IMR-90 (cell line): ENCODE results near the gene CXCL6. TPM values are rescaled to one million over a fixed set of nuclear protein-coding genes. Genes with fewer than 3 reads are reported as not detected.

Source experiments
- ATAC-seq: fragments of 200-7000 bp; cut with Tn5 transposase; 2 replicates; pipeline ENCODE4 v1.9.1; 2020; ENCODE audit warnings: low read depth, mild to moderate bottlenecking, moderate library complexity
- BruUV-seq: library from RNA; stranded (reverse); fragments of 400-500 nt; replicated peaks from 2 replicates; lab custom pipeline; 2021; lab: Mats Ljungman, UMichigan
- CTCF ChIA-PET: fragments of 300-600 bp; formaldehyde crosslinking; extraction: SDS; loops from one replicate; lab custom pipeline; 2021; ENCODE audit warnings: antibody characterized with exemption; lab: Yijun Ruan, JAX
- POLR2A ChIA-PET: fragments of 300-600 bp; sonication (Branson Sonifier 250); formaldehyde crosslinking; loops from one replicate; lab custom pipeline; 2022; ENCODE audit warnings: antibody characterized with exemption; ENCODE audit not compliant: unreplicated experiment; lab: Charles Lee
- DNase-seq: peaks from one replicate; pipeline ENCODE4 v3.0.0; 2013
- H2AFZ ChIP-seq: replicated peaks from 2 replicates; pipeline ENCODE3; 2013; ENCODE audit warnings: low read length, mild to moderate bottlenecking; ENCODE audit not compliant: poor library complexity
- H2AK5ac ChIP-seq: 2 replicates; pipeline ENCODE4 v1.6.1; 2013; ENCODE audit warnings: low read depth, low read length, inconsistent platforms
- H2AK9ac ChIP-seq: replicated peaks from 2 replicates; pipeline ENCODE3; 2013; ENCODE audit warnings: mild to moderate bottlenecking, low read depth, low read length, moderate library complexity; ENCODE audit not compliant: poor library complexity
- H2BK120ac ChIP-seq: 2 replicates; pipeline ENCODE4 v1.6.1; 2013; ENCODE audit warnings: low read depth, low read length, inconsistent platforms
- H2BK15ac ChIP-seq: 3 replicates; pipeline ENCODE4 v1.6.1; 2013; ENCODE audit warnings: low read depth, low read length, inconsistent platforms
- H2BK20ac ChIP-seq: 2 replicates; pipeline ENCODE4 v1.6.1; 2013; ENCODE audit warnings: low read depth, mild to moderate bottlenecking, inconsistent platforms, low read length, moderate library complexity
- H2BK5ac ChIP-seq: 2 replicates; pipeline ENCODE4 v1.6.1; 2013; ENCODE audit warnings: mild to moderate bottlenecking, low read depth, low read length, inconsistent platforms; ENCODE audit not compliant: poor library complexity, severe bottlenecking
- H3K14ac ChIP-seq: replicated peaks from 2 replicates; pipeline ENCODE4 v1.6.1; 2013; ENCODE audit warnings: low read depth, low read length, inconsistent platforms
- H3K18ac ChIP-seq: 2 replicates; pipeline ENCODE4 v1.6.1; 2013; ENCODE audit warnings: low read depth, low read length, control low read depth
- H3K23ac ChIP-seq: 2 replicates; pipeline ENCODE4 v1.6.1; 2013; ENCODE audit warnings: low read depth, low read length, inconsistent platforms
- H3K27ac ChIP-seq: 2 replicates; pipeline ENCODE4 v1.5.1; 2013; ENCODE audit warnings: mild to moderate bottlenecking, control low read depth, low read length; ENCODE audit not compliant: insufficient read depth
- H3K27me3 ChIP-seq: 2 replicates; pipeline ENCODE4 v1.6.1; 2013; ENCODE audit warnings: low read length; ENCODE audit not compliant: control insufficient read depth, insufficient read depth
- H3K36me3 ChIP-seq: 2 replicates; pipeline ENCODE4 v1.6.1; 2013; ENCODE audit warnings: low read length, mixed read lengths; ENCODE audit not compliant: control insufficient read depth, insufficient read depth
- H3K4ac ChIP-seq: 2 replicates; pipeline ENCODE4 v1.6.1; 2013; ENCODE audit warnings: low read depth, low read length, inconsistent platforms
- H3K4me1 ChIP-seq: 2 replicates; pipeline ENCODE4 v1.6.1; 2013; ENCODE audit warnings: low read length, mixed read lengths; ENCODE audit not compliant: control insufficient read depth, insufficient read depth
- H3K4me2 ChIP-seq: 2 replicates; pipeline ENCODE4 v1.6.1; 2013; ENCODE audit warnings: low read depth, mild to moderate bottlenecking, control low read depth, low read length, moderate library complexity
- H3K4me3 ChIP-seq: 2 replicates; pipeline ENCODE4 v1.5.1; 2013; ENCODE audit warnings: low read depth, mild to moderate bottlenecking, control low read depth, low read length, moderate library complexity; ENCODE audit not compliant: insufficient read depth
- H3K56ac ChIP-seq: 2 replicates; pipeline ENCODE4 v1.6.1; 2013; ENCODE audit warnings: low read length, inconsistent platforms; ENCODE audit not compliant: insufficient read depth; ENCODE audit errors: extremely low read depth
- H3K79me1 ChIP-seq, 2 experiments: 2 replicates each; pipeline ENCODE4 v1.6.1; 2013; ENCODE audit warnings: low read length in 2 of 2, inconsistent platforms in 1 of 2, low read depth in 1 of 2
- H3K9ac ChIP-seq: 2 replicates; pipeline ENCODE4 v1.6.1; 2013; ENCODE audit warnings: low read depth, low read length, control low read depth
- H3K9me1 ChIP-seq: 2 replicates; pipeline ENCODE4 v1.6.1; 2013; ENCODE audit warnings: low read length, inconsistent platforms; ENCODE audit not compliant: insufficient read depth
- H3K9me3 ChIP-seq: 2 replicates; pipeline ENCODE4 v1.6.1; 2013; ENCODE audit warnings: low read length; ENCODE audit not compliant: control insufficient read depth, insufficient read depth
- H4K20me1 ChIP-seq: 2 replicates; pipeline ENCODE4 v1.6.1; 2013; ENCODE audit warnings: low read length, inconsistent platforms; ENCODE audit not compliant: insufficient read depth
- H4K5ac ChIP-seq: 2 replicates; pipeline ENCODE4 v1.6.1; 2013; ENCODE audit warnings: mild to moderate bottlenecking, low read depth, low read length, control low read depth
- H4K8ac ChIP-seq, 2 experiments: 2 replicates each; pipeline ENCODE4 v1.6.1; 2013; ENCODE audit warnings: low read depth in 2 of 2, low read length in 2 of 2, control low read depth in 1 of 2, inconsistent platforms in 1 of 2
- H4K91ac ChIP-seq: 2 replicates; pipeline ENCODE4 v1.6.1; 2013; ENCODE audit warnings: low read depth, low read length, inconsistent platforms; ENCODE audit not compliant: insufficient read depth
- BHLHE40 ChIP-seq: fragments of 150-350 bp; IDR thresholded peaks from 2 replicates; pipeline ENCODE4 v1.6.1; 2016; ENCODE audit warnings: mild to moderate bottlenecking, low read depth, low read length
- CEBPB ChIP-seq: IDR thresholded peaks from 2 replicates; pipeline ENCODE4 v1.6.1; 2012; ENCODE audit warnings: low read depth, low read length, improper control_type of control experiment
- CHD1 ChIP-seq: IDR thresholded peaks from 2 replicates; pipeline ENCODE4 v1.6.1; 2012; ENCODE audit warnings: low read depth, low read length, improper control_type of control experiment
- CTCF ChIP-seq: conservative IDR thresholded peaks from 2 replicates; pipeline ENCODE4 v1.5.1; 2012; ENCODE audit warnings: mild to moderate bottlenecking, low read depth, low read length, improper control_type of control experiment
- MAFK ChIP-seq: IDR thresholded peaks from 2 replicates; pipeline ENCODE4 v1.6.1; 2012; ENCODE audit warnings: low read depth, low read length, improper control_type of control experiment
- MAZ ChIP-seq: IDR thresholded peaks from 2 replicates; pipeline ENCODE4 v1.6.1; 2012; ENCODE audit warnings: low read depth, mild to moderate bottlenecking, low read length, improper control_type of control experiment, moderate library complexity, borderline replicate concordance
- MXI1 ChIP-seq: IDR thresholded peaks from 2 replicates; pipeline ENCODE4 v1.6.1; 2012; ENCODE audit warnings: low read depth, mild to moderate bottlenecking, low read length, moderate library complexity, borderline replicate concordance
- NFE2L2 ChIP-seq: fragments of 150-350 bp; IDR thresholded peaks from 2 replicates; pipeline ENCODE4 v1.6.1; 2016; ENCODE audit warnings: low read depth, mild to moderate bottlenecking, low read length
- POLR2A ChIP-seq: IDR thresholded peaks from 2 replicates; pipeline ENCODE4 v1.6.1; 2012; ENCODE audit warnings: mild to moderate bottlenecking, low read depth, low read length
- RAD21 ChIP-seq: IDR thresholded peaks from 2 replicates; pipeline ENCODE4 v1.6.1; 2012; ENCODE audit warnings: low read length, improper control_type of control experiment
- SMC3 ChIP-seq: fragments of 150-350 bp; IDR thresholded peaks from 2 replicates; pipeline ENCODE4 v1.6.1; 2016; ENCODE audit warnings: low read depth, mild to moderate bottlenecking, antibody characterized with exemption, low read length, moderate library complexity
- USF2 ChIP-seq: fragments of 150-350 bp; IDR thresholded peaks from 2 replicates; pipeline ENCODE4 v1.6.1; 2017; ENCODE audit warnings: mild to moderate bottlenecking, antibody characterized with exemption, low read length, low read depth
- WGBS, 2 experiments: methylation state at CpG; one replicate each; pipeline versions ENCODE4 v1.1.5 to v1.1.7; 2013; ENCODE audit warnings: missing lambda C conversion rate in 2 of 2; ENCODE audit not compliant: insufficient read length in 1 of 2; ENCODE audit errors: extremely low coverage in 2 of 2; 5-methylcytosine and 5-hydroxymethylcytosine counted together
- dilution Hi-C: fragments of 300-500 bp; cut with HindIII; formaldehyde crosslinking; loops from one replicate; pipeline ENCODE4 v1.14.3; 2018; ENCODE audit warnings: low sequenced_read_pairs; ENCODE audit not compliant: unreplicated experiment
- in situ Hi-C: fragments of 300-500 bp; cut with MboI; formaldehyde crosslinking; loops from 3 replicates; pipeline ENCODE4 v1.14.3; 2019; ENCODE audit warnings: low sequenced_read_pairs, inconsistent platforms, mixed read lengths
- intact Hi-C: fragments of 100-400 bp; cut with micrococcal nuclease; formaldehyde crosslinking; loops from 2 replicates; pipeline ENCODE4 v1.10.0; 2022
- polyA plus RNA-seq, 3 experiments: library from polyadenylated mRNA; depleted of rRNA; stranded (reverse); fragments of >200 nt; gene quantifications; 2 replicates each; pipeline ENCODE4 v1.2.3, GENCODE V29; 2012; ENCODE audit warnings: low replicate concordance in 1 of 3
- total RNA-seq: library from RNA; depleted of rRNA; stranded (reverse); fragments of >200 nt; gene quantifications from 2 replicates; pipeline ENCODE4 v1.2.3, GENCODE V29; 2012

The CXCL6 gene
- total and polyA plus RNA-seq, 2 of the 4 experiments (the other 2 are of a cell fraction) = not detected

- POLR2A ChIA-PET = no interaction called here
- Histone ChIP-seq H3K27ac (no peak overlapping the region), H3K4me1 (no peaks in the 10 kb centered on the region)
Measured at GRCh38 chr4:73844806-73845205, 8.3 kb downstream of the CXCL6 start.

More at GRCh38 chr4:73844806-73845205, 8.3 kb downstream of the CXCL6 start:
- Histone ChIP-seq H2BK5ac (no peak overlapping the region), H2BK15ac (no peak overlapping the region), H3K36me3 (no peaks in the 10 kb centered on the region), H3K9ac (no peak overlapping the region), H3K23ac (no peak overlapping the region), H3K4me3 (no peak overlapping the region), H3K79me1 (no peaks in the 10 kb centered on the region), H3K4me2 (no peak overlapping the region), H2AFZ (no peak overlapping the region), H2AK5ac (no peak overlapping the region), H3K27me3 (peaks cover 13% of the 10 kb centered on the region), H2BK20ac (no peak overlapping the region), H4K20me1 (no peaks in the 10 kb centered on the region), H3K56ac (no peak overlapping the region), H4K91ac (no peak overlapping the region), H3K4ac (no peak overlapping the region), H3K9me1 (no peaks in the 10 kb centered on the region), H2BK120ac (no peak overlapping the region), H2AK9ac (no peak overlapping the region), H3K14ac (no peak overlapping the region), H4K5ac (no peak overlapping the region), H3K18ac (no peak overlapping the region), H4K8ac (no peak overlapping the region), H3K9me3 (no peaks in the 10 kb centered on the region)
- no peak for TF ChIP-seq POLR2A
- no peak for TF ChIP-seq CHD1
- no peak for TF ChIP-seq CTCF
- no peak for TF ChIP-seq MAZ
- no peak for TF ChIP-seq CEBPB
- TF ChIP-seq MXI1 = no peak
- TF ChIP-seq RAD21 = no peak
- no peak for TF ChIP-seq MAFK
- TF ChIP-seq NFE2L2 = no peak
- no peak for TF ChIP-seq BHLHE40
- no peak for TF ChIP-seq SMC3
- TF ChIP-seq USF2 = no peak
- intact Hi-C loops (no loop called here), in situ Hi-C loops (no loop called here), dilution Hi-C loops (no loop called here)
- BruUV-seq = no TSS peak
- no peak for ATAC-seq
- CTCF ChIA-PET = interaction anchor here (0.6 kb wide), 1 partner anchor 103 kb away, joined by 3 read pairs; no protein-coding TSS in a partner anchor
- no peak for DNase-seq
- WGBS, 2 experiments = no CpG with 5 or more reads among the region's 2 CpGs
